HL-60 (cell line): ENCODE results near the gene CCL3.

Experiments
- POLR2AphosphoS5 ChIP-seq: IDR thresholded peaks from 2 replicates; pipeline ENCODE4 v1.6.1; 2012; ENCODE audit warnings: low read depth
- TF ChIP-seq, protein P1 (sequence below): IDR thresholded peaks from one replicate; pipeline ENCODE4 v1.5.1; 2011; ENCODE audit warnings: low read length, control low read depth, inconsistent platforms; ENCODE audit not compliant: insufficient read depth
- TF ChIP-seq, protein P2 (sequence below): IDR thresholded peaks from 2 replicates; pipeline ENCODE4 v1.6.1; 2012; ENCODE audit warnings: low read depth; ENCODE audit not compliant: insufficient replicate concordance

DNA sequence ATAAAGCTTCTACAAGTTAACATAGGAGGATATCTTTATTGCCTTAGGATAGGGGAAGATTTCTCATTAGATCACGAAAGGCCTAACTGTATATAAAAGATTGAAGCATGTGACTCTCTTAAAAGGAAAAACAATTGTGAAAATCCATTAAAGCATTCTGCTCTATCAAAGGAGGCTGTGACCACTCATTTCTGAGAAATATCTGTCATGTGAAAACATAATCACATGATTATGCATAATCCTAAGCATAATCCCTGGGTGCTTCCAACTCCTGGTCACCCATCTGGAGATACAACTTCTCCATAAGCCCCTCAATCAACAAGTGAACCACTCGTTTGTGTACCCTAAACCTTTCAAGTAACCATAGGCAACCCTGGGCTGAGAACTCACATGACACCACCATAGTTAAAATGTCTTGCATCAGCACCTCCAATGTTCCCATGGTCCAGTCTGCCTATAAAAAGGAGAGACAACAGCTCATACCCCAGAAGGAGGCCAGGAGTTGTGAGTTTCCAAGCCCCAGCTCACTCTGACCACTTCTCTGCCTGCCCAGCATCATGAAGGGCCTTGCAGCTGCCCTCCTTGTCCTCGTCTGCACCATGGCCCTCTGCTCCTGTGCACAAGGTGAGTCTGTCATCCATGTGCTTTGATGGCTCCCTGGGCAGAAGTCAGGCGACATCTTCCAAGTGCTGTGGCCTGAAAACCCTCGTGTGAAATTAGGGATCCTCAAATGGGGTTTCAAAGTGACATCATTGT is 26.0 kb downstream of the CCL3 start, which contains the start of gene CCL18:
- TF ChIP-seq, protein P1, sequence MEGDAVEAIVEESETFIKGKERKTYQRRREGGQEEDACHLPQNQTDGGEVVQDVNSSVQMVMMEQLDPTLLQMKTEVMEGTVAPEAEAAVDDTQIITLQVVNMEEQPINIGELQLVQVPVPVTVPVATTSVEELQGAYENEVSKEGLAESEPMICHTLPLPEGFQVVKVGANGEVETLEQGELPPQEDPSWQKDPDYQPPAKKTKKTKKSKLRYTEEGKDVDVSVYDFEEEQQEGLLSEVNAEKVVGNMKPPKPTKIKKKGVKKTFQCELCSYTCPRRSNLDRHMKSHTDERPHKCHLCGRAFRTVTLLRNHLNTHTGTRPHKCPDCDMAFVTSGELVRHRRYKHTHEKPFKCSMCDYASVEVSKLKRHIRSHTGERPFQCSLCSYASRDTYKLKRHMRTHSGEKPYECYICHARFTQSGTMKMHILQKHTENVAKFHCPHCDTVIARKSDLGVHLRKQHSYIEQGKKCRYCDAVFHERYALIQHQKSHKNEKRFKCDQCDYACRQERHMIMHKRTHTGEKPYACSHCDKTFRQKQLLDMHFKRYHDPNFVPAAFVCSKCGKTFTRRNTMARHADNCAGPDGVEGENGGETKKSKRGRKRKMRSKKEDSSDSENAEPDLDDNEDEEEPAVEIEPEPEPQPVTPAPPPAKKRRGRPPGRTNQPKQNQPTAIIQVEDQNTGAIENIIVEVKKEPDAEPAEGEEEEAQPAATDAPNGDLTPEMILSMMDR, result no peak
- TF ChIP-seq, protein P2, sequence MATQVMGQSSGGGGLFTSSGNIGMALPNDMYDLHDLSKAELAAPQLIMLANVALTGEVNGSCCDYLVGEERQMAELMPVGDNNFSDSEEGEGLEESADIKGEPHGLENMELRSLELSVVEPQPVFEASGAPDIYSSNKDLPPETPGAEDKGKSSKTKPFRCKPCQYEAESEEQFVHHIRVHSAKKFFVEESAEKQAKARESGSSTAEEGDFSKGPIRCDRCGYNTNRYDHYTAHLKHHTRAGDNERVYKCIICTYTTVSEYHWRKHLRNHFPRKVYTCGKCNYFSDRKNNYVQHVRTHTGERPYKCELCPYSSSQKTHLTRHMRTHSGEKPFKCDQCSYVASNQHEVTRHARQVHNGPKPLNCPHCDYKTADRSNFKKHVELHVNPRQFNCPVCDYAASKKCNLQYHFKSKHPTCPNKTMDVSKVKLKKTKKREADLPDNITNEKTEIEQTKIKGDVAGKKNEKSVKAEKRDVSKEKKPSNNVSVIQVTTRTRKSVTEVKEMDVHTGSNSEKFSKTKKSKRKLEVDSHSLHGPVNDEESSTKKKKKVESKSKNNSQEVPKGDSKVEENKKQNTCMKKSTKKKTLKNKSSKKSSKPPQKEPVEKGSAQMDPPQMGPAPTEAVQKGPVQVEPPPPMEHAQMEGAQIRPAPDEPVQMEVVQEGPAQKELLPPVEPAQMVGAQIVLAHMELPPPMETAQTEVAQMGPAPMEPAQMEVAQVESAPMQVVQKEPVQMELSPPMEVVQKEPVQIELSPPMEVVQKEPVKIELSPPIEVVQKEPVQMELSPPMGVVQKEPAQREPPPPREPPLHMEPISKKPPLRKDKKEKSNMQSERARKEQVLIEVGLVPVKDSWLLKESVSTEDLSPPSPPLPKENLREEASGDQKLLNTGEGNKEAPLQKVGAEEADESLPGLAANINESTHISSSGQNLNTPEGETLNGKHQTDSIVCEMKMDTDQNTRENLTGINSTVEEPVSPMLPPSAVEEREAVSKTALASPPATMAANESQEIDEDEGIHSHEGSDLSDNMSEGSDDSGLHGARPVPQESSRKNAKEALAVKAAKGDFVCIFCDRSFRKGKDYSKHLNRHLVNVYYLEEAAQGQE, result no peak
- no peak for TF ChIP-seq POLR2AphosphoS5
